Esophagus muscularis mucosa (tissue), 4 donors: Measurements from ENCODE around the gene MRTFB. TPM values are rescaled to one million over a fixed set of nuclear protein-coding genes. Genes with fewer than 3 reads are reported as not detected.
A peak's percentile ranks its signal among the peaks of the same experiment; 100 is the strongest.

Experiments
- DNase-seq: peaks from one replicate; pipeline ENCODE4 v3.0.0-alpha.2; 2017; ENCODE audit errors: extremely low spot score
- H3K27ac ChIP-seq, 4 donors: fragments of 200-600 bp; sonication (generic); replicated peaks in 1 of 4; 1 replicate in 3 of 4; 2 replicates in 1 of 4; pipeline ENCODE4 v1.5.1; 2016 to 2019; ENCODE audit warnings: mild to moderate bottlenecking in 1 of 4
- H3K27me3 ChIP-seq, 4 donors: fragments of 200-600 bp; sonication (generic); one replicate each; pipeline versions ENCODE4 v1.5.1 to v1.6.0; 2016 to 2019
- H3K36me3 ChIP-seq, 4 donors: fragments of 200-600 bp; sonication (generic); one replicate each; pipeline ENCODE4 v1.5.1; 2016 to 2019
- H3K4me1 ChIP-seq, 4 donors: fragments of 200-600 bp; sonication (generic); one replicate each; pipeline ENCODE4 v1.5.1; 2016 to 2019
- H3K4me3 ChIP-seq, 4 donors: fragments of 200-600 bp; sonication (generic); 1 replicate in 2 of 4; 2 replicates in 2 of 4; pipeline ENCODE4 v1.5.1; 2016 to 2019; ENCODE audit warnings: mild to moderate bottlenecking in 4 of 4, moderate library complexity in 1 of 4
- H3K9me3 ChIP-seq, 4 donors: fragments of 200-600 bp; sonication (generic); 1 replicate in 3 of 4; 2 replicates in 1 of 4; pipeline ENCODE4 v1.5.1; 2016 to 2019
- EP300 ChIP-seq: sonication (generic); formaldehyde crosslinking; IDR thresholded peaks from one replicate; pipeline ENCODE4 v1.6.1; 2017; ENCODE audit warnings: antibody characterized with exemption
- POLR2A ChIP-seq: fragments of 450-650 bp; IDR thresholded peaks from one replicate; pipeline ENCODE4 v1.6.1; 2017; ENCODE audit warnings: antibody characterized with exemption, moderate library complexity, mild to moderate bottlenecking, low read depth
- POLR2AphosphoS5 ChIP-seq, 2 donors: sonication (generic); formaldehyde crosslinking; IDR thresholded peaks; one replicate each; pipeline ENCODE4 v1.6.1; 2017; ENCODE audit warnings: antibody characterized with exemption in 2 of 2
- WGBS: methylation state at CpG from one replicate; pipeline ENCODE4 v1.1.5; 2018; 5-methylcytosine and 5-hydroxymethylcytosine counted together
- intact Hi-C: fragments of 100-400 bp; cut with DNase I; formaldehyde crosslinking; loops from one replicate; pipeline ENCODE4 v1.15.1; 2023
- total RNA-seq, 4 donors: library from RNA; depleted of rRNA; stranded (reverse); fragments of >200 nt; gene quantifications; one replicate each; pipeline versions ENCODE4 v1.1.0 to v1.2.1, GENCODE V29; 2016
- TF ChIP-seq, protein P1 (sequence below), 3 experiments: fragments of 200-600 bp in 2 of 3; fragments of 450-650 bp in 1 of 3; sonication (generic) in 2 of 3; IDR thresholded peaks; one replicate each; pipeline ENCODE4 v1.5.1; 2017 to 2019; ENCODE audit warnings: antibody characterized with exemption in 3 of 3, mild to moderate bottlenecking in 2 of 3, moderate library complexity in 1 of 3

The MRTFB gene
- total RNA-seq, 4 donors from 2014 or later, result 36.3 to 63.6 (median 48.2) TPM

GRCh38 chr16:14125000-14125681 is 54.0 kb downstream of the MRTFB start:
- no peak overlapping the region for H3K27ac ChIP-seq
- 88% methylated on average over 5 of the region's 5 CpGs for WGBS
- TF ChIP-seq EP300 (no peak), POLR2AphosphoS5 (IDR thresholded peaks at IDR 0.05) (no peak), POLR2A (no peak)
- TF ChIP-seq, protein P1, sequence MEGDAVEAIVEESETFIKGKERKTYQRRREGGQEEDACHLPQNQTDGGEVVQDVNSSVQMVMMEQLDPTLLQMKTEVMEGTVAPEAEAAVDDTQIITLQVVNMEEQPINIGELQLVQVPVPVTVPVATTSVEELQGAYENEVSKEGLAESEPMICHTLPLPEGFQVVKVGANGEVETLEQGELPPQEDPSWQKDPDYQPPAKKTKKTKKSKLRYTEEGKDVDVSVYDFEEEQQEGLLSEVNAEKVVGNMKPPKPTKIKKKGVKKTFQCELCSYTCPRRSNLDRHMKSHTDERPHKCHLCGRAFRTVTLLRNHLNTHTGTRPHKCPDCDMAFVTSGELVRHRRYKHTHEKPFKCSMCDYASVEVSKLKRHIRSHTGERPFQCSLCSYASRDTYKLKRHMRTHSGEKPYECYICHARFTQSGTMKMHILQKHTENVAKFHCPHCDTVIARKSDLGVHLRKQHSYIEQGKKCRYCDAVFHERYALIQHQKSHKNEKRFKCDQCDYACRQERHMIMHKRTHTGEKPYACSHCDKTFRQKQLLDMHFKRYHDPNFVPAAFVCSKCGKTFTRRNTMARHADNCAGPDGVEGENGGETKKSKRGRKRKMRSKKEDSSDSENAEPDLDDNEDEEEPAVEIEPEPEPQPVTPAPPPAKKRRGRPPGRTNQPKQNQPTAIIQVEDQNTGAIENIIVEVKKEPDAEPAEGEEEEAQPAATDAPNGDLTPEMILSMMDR (IDR thresholded peaks at IDR 0.05), result no peak
- DNase-seq, result no peak
- no peaks in the 10 kb centered on the region for H3K36me3 ChIP-seq
- no peak overlapping the region for H3K4me3 ChIP-seq
- peaks cover 3 to 46% (median 28%) of the 10 kb centered on the region in 4 donors for H3K4me1 ChIP-seq
- H3K27me3 ChIP-seq, result no peaks in the 10 kb centered on the region
- intact Hi-C loops, result no loop called here
- no peaks in the 10 kb centered on the region for H3K9me3 ChIP-seq

DNA sequence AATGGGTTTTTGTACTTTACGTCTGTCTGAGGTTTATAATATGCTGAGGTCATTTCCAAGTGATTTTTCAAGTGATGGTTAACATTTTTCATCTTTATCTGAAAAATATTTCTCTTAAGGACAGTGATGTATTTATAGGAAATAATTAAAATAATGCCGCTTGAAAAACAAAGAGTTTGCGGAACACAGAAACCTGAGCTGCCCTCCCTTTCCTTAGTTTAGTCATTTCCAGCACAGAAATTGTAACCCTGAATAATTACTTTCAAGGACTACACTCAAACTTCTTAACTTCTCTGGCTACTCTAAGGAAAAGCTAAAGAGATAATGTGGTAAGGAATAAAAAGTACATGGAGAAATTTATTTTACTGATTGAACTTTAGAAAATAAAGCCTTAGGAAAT is 54.6 kb downstream of the MRTFB start:
- no peaks in the 10 kb centered on the region for H3K36me3 ChIP-seq
- no peak for DNase-seq
- H3K27me3 ChIP-seq, result no peaks in the 10 kb centered on the region
- TF ChIP-seq, protein P1 (IDR thresholded peaks at IDR 0.05), result no peak
- no peak for TF ChIP-seq POLR2A
- no peak for TF ChIP-seq POLR2AphosphoS5 (IDR thresholded peaks at IDR 0.05)
- TF ChIP-seq EP300, result no peak
- intact Hi-C loops, result no loop called here
- H3K4me1 ChIP-seq, result peaks cover 3 to 43% (median 28%) of the 10 kb centered on the region in 4 donors
- no peaks in the 10 kb centered on the region for H3K9me3 ChIP-seq
- H3K4me3 ChIP-seq, result no peak overlapping the region
- WGBS, result 75% methylated on average over 3 of the region's 3 CpGs
- peak overlapping the region in 1 of 4 donors; percentile 25 for H3K27ac ChIP-seq

GRCh38 chr16:14128097-14128496 is 57.0 kb downstream of the MRTFB start:
- TF ChIP-seq, protein P1 (IDR thresholded peaks at IDR 0.05), result no peak
- TF ChIP-seq EP300 (no peak), POLR2A (no peak), POLR2AphosphoS5 (IDR thresholded peaks at IDR 0.05) (no peak)
- intact Hi-C loops, result no loop called here

DNA sequence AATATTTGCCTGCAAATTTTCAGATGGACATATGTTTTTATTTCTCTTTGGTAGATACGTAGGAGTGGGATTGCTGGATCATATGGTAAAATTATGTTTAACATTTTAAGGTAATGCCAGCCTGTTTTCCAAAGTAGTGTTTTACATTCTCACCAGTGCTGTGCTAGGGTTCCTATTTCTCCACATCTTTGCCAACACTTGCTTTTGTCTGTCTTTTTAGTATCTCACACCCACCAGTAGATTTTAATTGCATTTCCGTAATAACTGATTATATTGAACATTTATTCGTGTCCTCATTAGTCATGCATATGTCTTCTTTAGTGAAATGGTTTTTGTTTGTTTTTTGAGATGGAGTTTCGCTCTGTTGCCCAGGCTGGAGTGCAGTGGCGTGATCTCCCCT is 58.4 kb downstream of the MRTFB start:
- Histone ChIP-seq H3K4me3 (no peak overlapping the region), H3K36me3 (no peaks in the 10 kb centered on the region), H3K4me1 (peaks cover 3 to 50% (median 34%) of the 10 kb centered on the region in 4 donors), H3K27ac (no peak overlapping the region), H3K9me3 (no peaks in the 10 kb centered on the region), H3K27me3 (no peaks in the 10 kb centered on the region)
- intact Hi-C loops, result no loop called here
- TF ChIP-seq, protein P1 (IDR thresholded peaks at IDR 0.05), result no peak
- TF ChIP-seq POLR2AphosphoS5 (IDR thresholded peaks at IDR 0.05), result no peak
- no peak for TF ChIP-seq EP300
- no peak for TF ChIP-seq POLR2A
- WGBS, result 95% methylated on average over 5 of the region's 5 CpGs
- no peak for DNase-seq

More at GRCh38 chr16:14128097-14128496, 57.0 kb downstream of the MRTFB start:
- 97% methylated on average over 5 of the region's 5 CpGs for whole genome bisulfite sequencing
- Histone ChIP-seq H3K27ac (no peak overlapping the region), H3K9me3 (no peaks in the 10 kb centered on the region), H3K36me3 (no peaks in the 10 kb centered on the region), H3K4me3 (no peak overlapping the region), H3K4me1 (peaks cover 3 to 36% (median 24%) of the 10 kb centered on the region in 4 donors), H3K27me3 (no peaks in the 10 kb centered on the region)
- DNase-seq, result no peak
